ENCODE measurements around the gene SLC25A43.

SLC25A43 gene

GRCh38 chrX:119501511-119502148 lies 102.5 kb downstream of the SLC25A43 start:
- DNase-seq = no peak

GRCh38 chrX:119502727-119503483 lies 103.8 kb downstream of the SLC25A43 start:
- DNase-seq = no peak

- no peak for DNase-seq
Observed at GRCh38 chrX:119503484-119503861, 104.3 kb downstream of the SLC25A43 start.
